ENCODE results near the gene ARHGEF6.
A peak's percentile ranks its signal among the peaks of the same experiment; 100 is the strongest.

The ARHGEF6 gene

DNA sequence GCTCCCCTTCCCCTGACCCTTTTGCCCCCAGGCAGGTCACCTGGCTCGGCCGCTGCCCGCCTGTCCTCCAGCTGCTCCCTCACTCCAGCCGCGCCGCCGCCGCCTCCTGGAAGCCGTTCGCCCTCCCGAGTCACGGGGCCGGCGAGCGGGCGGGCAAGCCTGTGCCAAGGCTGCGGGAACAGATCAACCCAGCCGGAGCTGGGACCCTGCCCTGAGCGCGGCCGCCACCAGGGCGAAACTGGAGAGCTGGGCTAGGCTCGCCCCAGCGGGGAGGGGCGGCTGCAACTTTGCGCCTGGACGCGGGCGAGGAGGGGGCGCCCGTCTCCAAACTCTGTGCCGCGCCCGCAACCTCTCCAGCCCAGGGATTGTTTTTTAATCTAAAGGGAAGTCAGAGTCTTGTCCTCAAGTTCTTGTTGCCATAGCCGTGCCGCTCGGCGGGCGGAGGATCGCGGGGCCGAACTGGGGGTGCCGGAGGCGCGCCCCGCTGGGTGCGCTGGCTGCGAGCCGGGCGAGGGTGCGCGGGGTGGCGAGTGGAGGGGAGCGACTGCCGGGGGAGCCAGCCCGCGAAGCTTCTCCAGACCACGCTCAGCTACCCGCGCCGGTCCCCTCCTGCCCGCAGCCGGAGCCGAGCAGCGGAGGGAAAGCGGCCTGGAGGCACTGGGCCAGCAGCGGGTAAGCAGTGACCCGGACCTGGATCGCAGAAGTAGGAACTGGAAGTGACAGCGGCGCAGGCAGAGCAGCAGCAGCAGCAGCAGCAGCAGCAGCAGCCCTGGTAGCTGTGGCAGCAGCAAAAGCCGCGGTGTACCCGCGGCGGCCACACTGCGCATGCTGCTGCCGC, 13.4 kb downstream of the ARHGEF6 start (continued):
- TF ChIP-seq, protein P1, sequence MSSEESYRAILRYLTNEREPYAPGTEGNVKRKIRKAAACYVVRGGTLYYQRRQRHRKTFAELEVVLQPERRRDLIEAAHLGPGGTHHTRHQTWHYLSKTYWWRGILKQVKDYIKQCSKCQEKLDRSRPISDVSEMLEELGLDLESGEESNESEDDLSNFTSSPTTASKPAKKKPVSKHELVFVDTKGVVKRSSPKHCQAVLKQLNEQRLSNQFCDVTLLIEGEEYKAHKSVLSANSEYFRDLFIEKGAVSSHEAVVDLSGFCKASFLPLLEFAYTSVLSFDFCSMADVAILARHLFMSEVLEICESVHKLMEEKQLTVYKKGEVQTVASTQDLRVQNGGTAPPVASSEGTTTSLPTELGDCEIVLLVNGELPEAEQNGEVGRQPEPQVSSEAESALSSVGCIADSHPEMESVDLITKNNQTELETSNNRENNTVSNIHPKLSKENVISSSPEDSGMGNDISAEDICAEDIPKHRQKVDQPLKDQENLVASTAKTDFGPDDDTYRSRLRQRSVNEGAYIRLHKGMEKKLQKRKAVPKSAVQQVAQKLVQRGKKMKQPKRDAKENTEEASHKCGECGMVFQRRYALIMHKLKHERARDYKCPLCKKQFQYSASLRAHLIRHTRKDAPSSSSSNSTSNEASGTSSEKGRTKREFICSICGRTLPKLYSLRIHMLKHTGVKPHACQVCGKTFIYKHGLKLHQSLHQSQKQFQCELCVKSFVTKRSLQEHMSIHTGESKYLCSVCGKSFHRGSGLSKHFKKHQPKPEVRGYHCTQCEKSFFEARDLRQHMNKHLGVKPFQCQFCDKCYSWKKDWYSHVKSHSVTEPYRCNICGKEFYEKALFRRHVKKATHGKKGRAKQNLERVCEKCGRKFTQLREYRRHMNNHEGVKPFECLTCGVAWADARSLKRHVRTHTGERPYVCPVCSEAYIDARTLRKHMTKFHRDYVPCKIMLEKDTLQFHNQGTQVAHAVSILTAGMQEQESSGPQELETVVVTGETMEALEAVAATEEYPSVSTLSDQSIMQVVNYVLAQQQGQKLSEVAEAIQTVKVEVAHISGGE (tag by site-specific recombination; conservative IDR thresholded peaks at IDR 0.05; ENCODE audit: low read depth) = peak; percentile 32; the same call in 1 of the 2 replicates
- TF ChIP-seq ZNF394 (tag by site-specific recombination; IDR thresholded peaks at IDR 0.05; ENCODE audit: borderline replicate concordance) = peak; percentile 45
- peak; percentile 8; the same call in 1 of the 2 replicates for TF ChIP-seq SP7 (tag by site-specific recombination; IDR thresholded peaks at IDR 0.05)
- peak; percentile 96 for TF ChIP-seq ZBTB8A (tag by site-specific recombination; IDR thresholded peaks at IDR 0.05)
- 0 out of 2 replicates have a peak, but pooled peaks have one; percentile 51 for TF ChIP-seq ZNF792 (tag by site-specific recombination; IDR thresholded peaks at IDR 0.05)
- no peak for TF ChIP-seq GFI1B (tag by site-specific recombination; IDR thresholded peaks at IDR 0.05)
- peak; percentile 97 for TF ChIP-seq ZNF169 (tag by site-specific recombination; IDR thresholded peaks at IDR 0.05)
- no peak for TF ChIP-seq REPIN1 (tag by site-specific recombination; IDR thresholded peaks at IDR 0.05; ENCODE audit: low read depth)
- TF ChIP-seq ZNF335 (tag by site-specific recombination; conservative IDR thresholded peaks at IDR 0.05) = peak; percentile 89
- peak; percentile 64 for TF ChIP-seq ZNF501 (tag by site-specific recombination; IDR thresholded peaks at IDR 0.05)
- TF ChIP-seq FEZF1 (tag by site-specific recombination; IDR thresholded peaks at IDR 0.05) = peak; percentile 60
- TF ChIP-seq, protein P2, sequence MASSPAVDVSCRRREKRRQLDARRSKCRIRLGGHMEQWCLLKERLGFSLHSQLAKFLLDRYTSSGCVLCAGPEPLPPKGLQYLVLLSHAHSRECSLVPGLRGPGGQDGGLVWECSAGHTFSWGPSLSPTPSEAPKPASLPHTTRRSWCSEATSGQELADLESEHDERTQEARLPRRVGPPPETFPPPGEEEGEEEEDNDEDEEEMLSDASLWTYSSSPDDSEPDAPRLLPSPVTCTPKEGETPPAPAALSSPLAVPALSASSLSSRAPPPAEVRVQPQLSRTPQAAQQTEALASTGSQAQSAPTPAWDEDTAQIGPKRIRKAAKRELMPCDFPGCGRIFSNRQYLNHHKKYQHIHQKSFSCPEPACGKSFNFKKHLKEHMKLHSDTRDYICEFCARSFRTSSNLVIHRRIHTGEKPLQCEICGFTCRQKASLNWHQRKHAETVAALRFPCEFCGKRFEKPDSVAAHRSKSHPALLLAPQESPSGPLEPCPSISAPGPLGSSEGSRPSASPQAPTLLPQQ (tag by site-specific recombination; IDR thresholded peaks at IDR 0.05) = peak; percentile 21; the same call in 1 of the 2 replicates
- TF ChIP-seq ZNF341 (tag by site-specific recombination; IDR thresholded peaks at IDR 0.05; ENCODE audit: low read depth) = peak; percentile 45; the same call in 1 of the 2 replicates
- TF ChIP-seq, protein P3, sequence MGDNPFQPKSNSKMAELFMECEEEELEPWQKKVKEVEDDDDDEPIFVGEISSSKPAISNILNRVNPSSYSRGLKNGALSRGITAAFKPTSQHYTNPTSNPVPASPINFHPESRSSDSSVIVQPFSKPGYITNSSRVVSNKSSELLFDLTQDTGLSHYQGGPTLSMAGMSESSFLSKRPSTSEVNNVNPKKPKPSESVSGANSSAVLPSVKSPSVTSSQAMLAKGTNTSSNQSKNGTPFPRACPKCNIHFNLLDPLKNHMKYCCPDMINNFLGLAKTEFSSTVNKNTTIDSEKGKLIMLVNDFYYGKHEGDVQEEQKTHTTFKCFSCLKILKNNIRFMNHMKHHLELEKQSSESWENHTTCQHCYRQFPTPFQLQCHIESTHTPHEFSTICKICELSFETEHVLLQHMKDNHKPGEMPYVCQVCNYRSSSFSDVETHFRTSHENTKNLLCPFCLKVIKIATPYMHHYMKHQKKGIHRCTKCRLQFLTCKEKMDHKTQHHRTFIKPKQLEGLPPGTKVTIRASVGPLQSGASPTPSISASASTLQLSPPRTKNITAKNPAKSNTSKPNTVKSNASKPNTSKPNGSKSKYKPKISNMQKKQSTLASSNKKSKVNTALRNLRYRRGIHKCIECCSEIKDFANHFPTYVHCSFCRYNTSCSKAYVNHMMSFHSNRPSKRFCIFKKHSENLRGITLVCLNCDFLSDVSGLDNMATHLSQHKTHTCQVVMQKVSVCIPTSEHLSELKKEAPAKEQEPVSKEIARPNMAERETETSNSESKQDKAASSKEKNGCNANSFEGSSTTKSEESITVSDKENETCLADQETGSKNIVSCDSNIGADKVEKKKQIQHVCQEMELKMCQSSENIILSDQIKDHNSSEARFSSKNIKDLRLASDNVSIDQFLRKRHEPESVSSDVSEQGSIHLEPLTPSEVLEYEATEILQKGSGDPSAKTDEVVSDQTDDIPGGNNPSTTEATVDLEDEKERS (tag by site-specific recombination; IDR thresholded peaks at IDR 0.05) = no peak
- TF ChIP-seq ZNF391 (tag by site-specific recombination; IDR thresholded peaks at IDR 0.05; ENCODE audit: borderline replicate concordance, low read depth) = 0 out of 2 replicates have a peak, but pooled peaks have one; percentile 16
- TF ChIP-seq, protein P4, sequence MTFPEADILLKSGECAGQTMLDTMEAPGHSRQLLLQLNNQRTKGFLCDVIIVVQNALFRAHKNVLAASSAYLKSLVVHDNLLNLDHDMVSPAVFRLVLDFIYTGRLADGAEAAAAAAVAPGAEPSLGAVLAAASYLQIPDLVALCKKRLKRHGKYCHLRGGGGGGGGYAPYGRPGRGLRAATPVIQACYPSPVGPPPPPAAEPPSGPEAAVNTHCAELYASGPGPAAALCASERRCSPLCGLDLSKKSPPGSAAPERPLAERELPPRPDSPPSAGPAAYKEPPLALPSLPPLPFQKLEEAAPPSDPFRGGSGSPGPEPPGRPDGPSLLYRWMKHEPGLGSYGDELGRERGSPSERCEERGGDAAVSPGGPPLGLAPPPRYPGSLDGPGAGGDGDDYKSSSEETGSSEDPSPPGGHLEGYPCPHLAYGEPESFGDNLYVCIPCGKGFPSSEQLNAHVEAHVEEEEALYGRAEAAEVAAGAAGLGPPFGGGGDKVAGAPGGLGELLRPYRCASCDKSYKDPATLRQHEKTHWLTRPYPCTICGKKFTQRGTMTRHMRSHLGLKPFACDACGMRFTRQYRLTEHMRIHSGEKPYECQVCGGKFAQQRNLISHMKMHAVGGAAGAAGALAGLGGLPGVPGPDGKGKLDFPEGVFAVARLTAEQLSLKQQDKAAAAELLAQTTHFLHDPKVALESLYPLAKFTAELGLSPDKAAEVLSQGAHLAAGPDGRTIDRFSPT (tag by site-specific recombination; IDR thresholded peaks at IDR 0.05) = 0 out of 2 replicates have a peak, but pooled peaks have one; percentile 29
- peak; percentile 66; the same call in 1 of the 2 replicates for TF ChIP-seq ZBTB20 (tag by site-specific recombination; IDR thresholded peaks at IDR 0.05)
- TF ChIP-seq, protein P5, sequence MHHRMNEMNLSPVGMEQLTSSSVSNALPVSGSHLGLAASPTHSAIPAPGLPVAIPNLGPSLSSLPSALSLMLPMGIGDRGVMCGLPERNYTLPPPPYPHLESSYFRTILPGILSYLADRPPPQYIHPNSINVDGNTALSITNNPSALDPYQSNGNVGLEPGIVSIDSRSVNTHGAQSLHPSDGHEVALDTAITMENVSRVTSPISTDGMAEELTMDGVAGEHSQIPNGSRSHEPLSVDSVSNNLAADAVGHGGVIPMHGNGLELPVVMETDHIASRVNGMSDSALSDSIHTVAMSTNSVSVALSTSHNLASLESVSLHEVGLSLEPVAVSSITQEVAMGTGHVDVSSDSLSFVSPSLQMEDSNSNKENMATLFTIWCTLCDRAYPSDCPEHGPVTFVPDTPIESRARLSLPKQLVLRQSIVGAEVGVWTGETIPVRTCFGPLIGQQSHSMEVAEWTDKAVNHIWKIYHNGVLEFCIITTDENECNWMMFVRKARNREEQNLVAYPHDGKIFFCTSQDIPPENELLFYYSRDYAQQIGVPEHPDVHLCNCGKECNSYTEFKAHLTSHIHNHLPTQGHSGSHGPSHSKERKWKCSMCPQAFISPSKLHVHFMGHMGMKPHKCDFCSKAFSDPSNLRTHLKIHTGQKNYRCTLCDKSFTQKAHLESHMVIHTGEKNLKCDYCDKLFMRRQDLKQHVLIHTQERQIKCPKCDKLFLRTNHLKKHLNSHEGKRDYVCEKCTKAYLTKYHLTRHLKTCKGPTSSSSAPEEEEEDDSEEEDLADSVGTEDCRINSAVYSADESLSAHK (tag by site-specific recombination; IDR thresholded peaks at IDR 0.05) = no peak; the same call in 1 of the 2 replicates
- peak; percentile 80 for TF ChIP-seq ZNF366 (tag by site-specific recombination; conservative IDR thresholded peaks at IDR 0.05)

All from HEK293 (cell line).